Left lung (tissue), 10 donors: ENCODE results near the gene IL9R. TPM values are rescaled to one million over a fixed set of nuclear protein-coding genes. Genes with fewer than 3 reads are reported as not detected.

ENCODE experiments used
- ATAC-seq: fragments of 200-7000 bp; cut with Tn5 transposase; one replicate; pipeline ENCODE4 v1.9.1; 2020; ENCODE audit warnings: moderate library complexity
- DNase-seq, 4 donors: peaks; one replicate each; pipeline ENCODE4 v3.0.0-alpha.2; 2013 to 2020
- H3K27ac ChIP-seq, 2 donors: fragments of 200-600 bp; sonication (generic) in 1 of 2; one replicate each; pipeline versions ENCODE4 v1.5.0 to v1.8.0; 2020 to 2021
- H3K27me3 ChIP-seq, 2 donors: fragments of 200-600 bp; sonication (generic) in 1 of 2; one replicate each; pipeline versions ENCODE4 v1.5.0 to v1.8.0; 2020 to 2021
- H3K36me3 ChIP-seq, 2 donors: fragments of 200-600 bp; sonication (generic) in 1 of 2; one replicate each; pipeline versions ENCODE4 v1.5.0 to v1.8.0; 2020 to 2021
- H3K4me1 ChIP-seq, 2 donors: fragments of 200-600 bp; one replicate each; pipeline ENCODE4 v1.8.0; 2021
- H3K4me3 ChIP-seq, 2 donors: fragments of 200-600 bp; sonication (generic) in 1 of 2; one replicate each; pipeline versions ENCODE4 v1.5.0 to v1.8.0; 2020 to 2021; ENCODE audit warnings: mild to moderate bottlenecking in 1 of 2
- H3K9me3 ChIP-seq, 2 donors: fragments of 200-600 bp; sonication (generic) in 1 of 2; one replicate each; pipeline versions ENCODE4 v1.5.0 to v1.8.0; 2020 to 2021
- intact Hi-C, 2 donors: fragments of 100-400 bp; cut with DNase I; formaldehyde crosslinking; loops; one replicate each; pipeline versions ENCODE4 v1.11.2 to v1.14.2; 2022
- polyA plus RNA-seq, 6 donors: library from polyadenylated mRNA; unstranded; fragments of 120-200 nt; gene quantifications; one replicate each; pipeline ENCODE4 v1.2.1, GENCODE V29; 2013; ENCODE audit not compliant: insufficient read length in 6 of 6
- total RNA-seq, 2 donors: library from RNA; stranded (reverse); fragmentation: NEBNext Ultra II Directional; extraction: Animal tissue kit (Norgen Biotek cat#: 25700); gene quantifications; one replicate each; pipeline ENCODE4 v1.2.1, GENCODE V29; 2021
- TF ChIP-seq, protein P1 (sequence below), 2 donors: fragments of 200-600 bp; sonication (generic) in 1 of 2; IDR thresholded peaks; one replicate each; pipeline versions ENCODE4 v1.5.0 to v1.8.0; 2021; ENCODE audit warnings: antibody characterized with exemption in 2 of 2
- donor health status: DM: no; HTN: yes; CAD: no.
- donor health status: DM: no; HTN: no; CAD: no.

Gene IL9R
- total and polyA plus RNA-seq, 8 donors = 0.19 to 1.8 (median 0.26) TPM

DNA sequence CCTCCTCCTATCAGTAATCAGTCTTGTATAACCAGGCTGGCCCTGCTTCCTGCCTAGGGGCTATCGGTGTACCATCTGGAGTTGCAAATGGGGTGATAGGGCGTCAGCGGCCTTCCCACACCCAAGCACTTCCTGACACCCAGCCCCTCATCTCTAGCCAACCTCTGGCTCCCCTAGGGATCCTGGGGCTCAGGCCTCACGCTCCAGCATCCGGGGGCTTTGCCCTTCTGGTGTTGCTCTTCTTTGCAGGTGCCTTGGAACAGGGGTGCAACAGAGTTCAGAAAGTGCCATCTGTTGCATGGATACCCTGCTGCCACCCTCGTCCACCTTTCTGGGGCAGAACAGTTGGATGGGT, 4.1 kb downstream of the IL9R start:
- TF ChIP-seq, protein P1, sequence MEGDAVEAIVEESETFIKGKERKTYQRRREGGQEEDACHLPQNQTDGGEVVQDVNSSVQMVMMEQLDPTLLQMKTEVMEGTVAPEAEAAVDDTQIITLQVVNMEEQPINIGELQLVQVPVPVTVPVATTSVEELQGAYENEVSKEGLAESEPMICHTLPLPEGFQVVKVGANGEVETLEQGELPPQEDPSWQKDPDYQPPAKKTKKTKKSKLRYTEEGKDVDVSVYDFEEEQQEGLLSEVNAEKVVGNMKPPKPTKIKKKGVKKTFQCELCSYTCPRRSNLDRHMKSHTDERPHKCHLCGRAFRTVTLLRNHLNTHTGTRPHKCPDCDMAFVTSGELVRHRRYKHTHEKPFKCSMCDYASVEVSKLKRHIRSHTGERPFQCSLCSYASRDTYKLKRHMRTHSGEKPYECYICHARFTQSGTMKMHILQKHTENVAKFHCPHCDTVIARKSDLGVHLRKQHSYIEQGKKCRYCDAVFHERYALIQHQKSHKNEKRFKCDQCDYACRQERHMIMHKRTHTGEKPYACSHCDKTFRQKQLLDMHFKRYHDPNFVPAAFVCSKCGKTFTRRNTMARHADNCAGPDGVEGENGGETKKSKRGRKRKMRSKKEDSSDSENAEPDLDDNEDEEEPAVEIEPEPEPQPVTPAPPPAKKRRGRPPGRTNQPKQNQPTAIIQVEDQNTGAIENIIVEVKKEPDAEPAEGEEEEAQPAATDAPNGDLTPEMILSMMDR (IDR thresholded peaks at IDR 0.05) = no peak
- Histone ChIP-seq H3K9me3 (no peaks in the 10 kb centered on the region), H3K27ac (no peak overlapping the region), H3K4me1 (no peaks in the 10 kb centered on the region), H3K36me3 (no peaks in the 10 kb centered on the region), H3K4me3 (no peak overlapping the region), H3K27me3 (no peaks in the 10 kb centered on the region)
- intact Hi-C loops = no loop called here
- ATAC-seq = no peak
- DNase-seq = no peak

DNA sequence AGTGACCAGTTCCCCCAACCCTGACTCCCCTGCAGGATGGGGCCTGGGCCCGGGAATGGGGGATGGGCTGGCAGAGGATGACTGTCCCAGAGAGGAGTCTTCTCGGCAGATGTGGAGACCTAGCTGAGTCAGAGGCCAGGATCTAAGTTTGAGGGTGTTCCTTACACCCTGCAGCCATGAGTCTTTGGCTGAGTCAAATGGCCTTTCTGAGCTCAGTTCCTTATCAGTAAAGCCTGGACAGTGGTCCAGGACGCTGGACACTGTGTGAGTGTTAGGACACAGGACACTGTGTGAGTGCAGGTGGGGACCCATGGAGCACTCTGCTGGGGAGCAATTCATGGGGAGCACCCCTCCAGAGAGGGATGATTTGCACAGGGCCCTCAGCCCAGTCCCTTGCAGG, 5.0 kb downstream of the IL9R start:
- H3K4me3 ChIP-seq = no peak overlapping the region
- no peaks in the 10 kb centered on the region for H3K27me3 ChIP-seq
- TF ChIP-seq, protein P1 (IDR thresholded peaks at IDR 0.05) = no peak
- no peaks in the 10 kb centered on the region for H3K9me3 ChIP-seq
- no peak overlapping the region for H3K27ac ChIP-seq
- ATAC-seq (no peak), DNase-seq (no peak)
- intact Hi-C loops = no loop called here
- H3K36me3 ChIP-seq = no peaks in the 10 kb centered on the region
- no peaks in the 10 kb centered on the region for H3K4me1 ChIP-seq

DNA sequence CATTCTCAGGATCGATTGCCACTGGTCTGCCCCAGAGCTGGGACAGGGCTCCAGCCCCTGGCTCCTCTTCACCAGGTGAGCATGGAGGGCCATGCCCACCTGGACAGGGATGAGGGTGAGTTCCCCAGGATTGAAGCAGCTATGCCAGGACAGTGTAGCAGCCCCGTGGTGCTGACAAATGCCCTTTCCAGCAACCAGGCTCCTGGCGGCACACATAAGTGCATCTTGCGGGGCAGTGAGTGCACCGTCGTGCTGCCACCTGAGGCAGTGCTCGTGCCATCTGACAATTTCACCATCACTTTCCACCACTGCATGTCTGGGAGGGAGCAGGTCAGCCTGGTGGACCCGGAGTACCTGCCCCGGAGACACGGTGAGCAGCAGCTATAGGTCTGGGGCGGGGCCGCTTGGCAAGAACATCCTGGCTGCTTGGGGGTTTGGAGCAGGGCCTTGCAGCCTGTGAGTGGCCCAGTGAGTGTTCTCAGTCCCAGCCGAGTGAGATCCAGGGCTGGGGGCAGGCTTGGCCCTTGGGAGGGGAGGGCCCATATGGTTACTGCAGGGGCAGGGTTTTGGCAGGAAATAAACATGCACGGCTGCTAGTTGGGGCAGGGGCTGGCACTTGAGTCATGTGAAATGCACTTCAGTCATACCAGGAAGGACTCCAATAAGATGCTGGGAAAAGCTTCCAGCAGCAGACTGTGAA, 6.1 kb downstream of the IL9R start:
- ATAC-seq (no peak), DNase-seq (no peak)
- Histone ChIP-seq H3K4me1 (no peaks in the 10 kb centered on the region), H3K36me3 (no peaks in the 10 kb centered on the region), H3K9me3 (no peaks in the 10 kb centered on the region), H3K27me3 (no peaks in the 10 kb centered on the region), H3K27ac (no peak overlapping the region), H3K4me3 (no peak overlapping the region)
- intact Hi-C loops = no loop called here
- TF ChIP-seq, protein P1 (IDR thresholded peaks at IDR 0.05) = no peak

DNA sequence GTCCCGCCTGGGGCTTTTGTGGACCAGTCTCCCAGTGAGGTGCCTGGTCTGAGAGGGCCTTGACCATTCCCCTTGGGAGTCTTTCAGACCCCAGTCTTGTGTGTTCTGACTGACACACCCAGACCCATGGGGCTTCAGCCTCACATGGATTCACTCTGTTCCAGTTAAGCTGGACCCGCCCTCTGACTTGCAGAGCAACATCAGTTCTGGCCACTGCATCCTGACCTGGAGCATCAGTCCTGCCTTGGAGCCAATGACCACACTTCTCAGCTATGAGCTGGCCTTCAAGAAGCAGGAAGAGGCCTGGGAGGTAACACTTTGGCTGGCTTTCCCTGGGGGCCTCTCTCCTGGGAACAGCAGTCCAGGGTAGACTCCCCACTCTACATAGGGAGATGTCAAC, 6.8 kb downstream of the IL9R start:
- H3K4me1 ChIP-seq = no peaks in the 10 kb centered on the region
- TF ChIP-seq, protein P1 (IDR thresholded peaks at IDR 0.05) = no peak
- no peaks in the 10 kb centered on the region for H3K36me3 ChIP-seq
- no peaks in the 10 kb centered on the region for H3K27me3 ChIP-seq
- H3K9me3 ChIP-seq = no peaks in the 10 kb centered on the region
- no peak overlapping the region for H3K27ac ChIP-seq
- no peak for DNase-seq
- no peak for ATAC-seq
- no peak overlapping the region for H3K4me3 ChIP-seq
- intact Hi-C loops = no loop called here

DNA sequence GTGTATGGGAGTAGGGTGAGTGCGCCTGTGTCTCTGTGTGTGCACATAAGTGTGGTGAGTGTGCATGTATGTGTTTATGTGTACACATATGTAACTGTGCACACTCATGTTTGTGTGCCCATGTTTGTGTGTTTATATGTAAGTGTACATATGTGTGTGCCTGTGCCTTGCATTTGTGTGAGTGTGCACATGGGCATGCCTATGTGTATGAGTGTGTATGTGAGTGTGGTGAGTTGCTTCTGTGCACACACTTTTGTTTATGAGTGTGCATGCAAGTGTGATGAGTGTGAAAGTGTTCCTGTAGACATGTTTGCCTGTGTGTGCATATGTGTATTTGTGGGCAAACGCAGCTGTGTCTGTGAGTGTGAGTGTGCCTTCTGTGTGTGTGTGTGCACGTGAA, 7.2 kb downstream of the IL9R start:
- intact Hi-C loops = no loop called here
- Histone ChIP-seq H3K27me3 (no peaks in the 10 kb centered on the region), H3K27ac (no peak overlapping the region), H3K4me3 (no peak overlapping the region), H3K36me3 (no peaks in the 10 kb centered on the region), H3K4me1 (no peaks in the 10 kb centered on the region), H3K9me3 (no peaks in the 10 kb centered on the region)
- TF ChIP-seq, protein P1 (IDR thresholded peaks at IDR 0.05) = no peak
- DNase-seq = no peak
- no peak for ATAC-seq
